Fibroblast of lung (primary cell): ENCODE data around the gene ING1. TPM values are rescaled to one million over a fixed set of nuclear protein-coding genes. Genes with fewer than 3 reads are reported as not detected.

Experiments
- DNase-seq, 2 donors: peaks; one replicate each; pipeline versions ENCODE4 v3.0.0 to v3.0.0-alpha.2; 2010; ENCODE audit warnings: low read depth in 2 of 2
- H2AFZ ChIP-seq: 2 replicates; pipeline ENCODE4 v1.5.1; 2012; ENCODE audit warnings: low read length, control low read depth, inconsistent platforms
- H3K27ac ChIP-seq: 2 replicates; pipeline ENCODE4 v1.5.1; 2011; ENCODE audit warnings: low read length, control low read depth; ENCODE audit not compliant: insufficient read depth
- H3K27me3 ChIP-seq: 2 replicates; pipeline ENCODE4 v1.5.1; 2011; ENCODE audit warnings: mild to moderate bottlenecking, low read length; ENCODE audit not compliant: control insufficient read depth, insufficient read depth
- H3K36me3 ChIP-seq: 2 replicates; pipeline ENCODE4 v1.5.1; 2011; ENCODE audit warnings: low read length; ENCODE audit not compliant: control insufficient read depth, insufficient read depth
- H3K4me1 ChIP-seq: 2 replicates; pipeline ENCODE4 v1.5.1; 2011; ENCODE audit warnings: low read length; ENCODE audit not compliant: control insufficient read depth, insufficient read depth; ENCODE audit errors: extremely low read depth
- H3K4me2 ChIP-seq: 2 replicates; pipeline ENCODE4 v1.5.1; 2011; ENCODE audit warnings: low read length, control low read depth; ENCODE audit not compliant: insufficient read depth; ENCODE audit errors: extremely low read depth
- H3K4me3 ChIP-seq, 4 experiments: fragments of 200-600 bp in 1 of 4; sonication (generic) in 1 of 4; replicated peaks in 1 of 4; 2 replicates each; pipeline ENCODE4 v1.5.1; 2011 to 2016; ENCODE audit warnings: low read length in 4 of 4, low read depth in 3 of 4, mild to moderate bottlenecking in 3 of 4, control low read depth in 2 of 4, inconsistent platforms in 1 of 4, mixed read lengths in 1 of 4; ENCODE audit not compliant: insufficient read depth in 1 of 4; ENCODE audit errors: control extremely low read depth in 1 of 4
- H3K79me2 ChIP-seq: 2 replicates; pipeline ENCODE4 v1.5.1; 2012; ENCODE audit warnings: mild to moderate bottlenecking, low read length, inconsistent platforms; ENCODE audit not compliant: control insufficient read depth, insufficient read depth
- H3K9ac ChIP-seq: 2 replicates; pipeline ENCODE4 v1.5.1; 2011; ENCODE audit warnings: mild to moderate bottlenecking, low read length, control low read depth; ENCODE audit not compliant: insufficient read depth
- H3K9me3 ChIP-seq: 2 replicates; pipeline ENCODE4 v1.5.1; 2012; ENCODE audit warnings: low read depth, low read length; ENCODE audit not compliant: control insufficient read depth, insufficient read depth
- H4K20me1 ChIP-seq: 2 replicates; pipeline ENCODE4 v1.5.1; 2011; ENCODE audit warnings: low read length; ENCODE audit not compliant: control insufficient read depth, insufficient read depth; ENCODE audit errors: extremely low read depth
- CTCF ChIP-seq, 2 donors: IDR thresholded peaks in 1 of 2; conservative IDR thresholded peaks in 1 of 2; 1 replicate in 1 of 2; 2 replicates in 1 of 2; pipeline ENCODE4 v1.5.1; 2011 to 2012; ENCODE audit warnings: low read length in 2 of 2, control low read depth in 1 of 2, inconsistent platforms in 1 of 2, low read depth in 1 of 2, mild to moderate bottlenecking in 1 of 2
- EZH2 ChIP-seq: IDR thresholded peaks from 2 replicates; pipeline ENCODE4 v1.5.1; 2012; ENCODE audit warnings: low read length, control low read depth, mild to moderate bottlenecking; ENCODE audit errors: missing control alignments
- polyA plus RNA-seq, 2 donors: library from polyadenylated mRNA; depleted of rRNA in 1 of 2; stranded (reverse) in 1 of 2; unstranded in 1 of 2; fragments of >200 nt; gene quantifications; 2 replicates each; pipeline ENCODE4 v1.2.1, GENCODE V29; 2011 to 2012; ENCODE audit warnings: missing spikeins in 1 of 2
- total RNA-seq: library from RNA; depleted of rRNA; stranded (reverse); fragments of >200 nt; gene quantifications from 2 replicates; pipeline ENCODE4 v1.2.1, GENCODE V29; 2014

Gene ING1
- total and polyA plus RNA-seq, 2 donors (not counting 1 experiment from before 2014, with no cell fraction given), result 7.9 to 13.0 TPM

GRCh38 chr13:110676595-110677587 is 36.6 kb upstream of the ING1 start:
- DNase-seq, result no peak
- Histone ChIP-seq H2AFZ (no peak overlapping the region), H3K4me3 (no peak overlapping the region), H3K36me3 (peaks cover 19% of the 10 kb centered on the region), H3K79me2 (no peaks in the 10 kb centered on the region), H3K27ac (no peak overlapping the region), H3K4me2 (no peak overlapping the region), H3K9ac (no peak overlapping the region), H4K20me1 (no peaks in the 10 kb centered on the region), H3K4me1 (no peaks in the 10 kb centered on the region), H3K9me3 (no peaks in the 10 kb centered on the region), H3K27me3 (no peaks in the 10 kb centered on the region)
- TF ChIP-seq EZH2 (no peak), CTCF (conservative IDR thresholded peaks at IDR 0.05 in 1 of 2, IDR thresholded peaks at IDR 0.05 in 1 of 2; ENCODE audit: low read depth in 1 of 2, low read length in 2 of 2) (no peak)

GRCh38 chr13:110677731-110678545 is 35.6 kb upstream of the ING1 start:
- H2AFZ ChIP-seq, result no peak overlapping the region
- H3K36me3 ChIP-seq, result peaks cover 24% of the 10 kb centered on the region
- TF ChIP-seq EZH2, result no peak
- TF ChIP-seq CTCF (conservative IDR thresholded peaks at IDR 0.05 in 1 of 2, IDR thresholded peaks at IDR 0.05 in 1 of 2; ENCODE audit: low read depth in 1 of 2, low read length in 2 of 2), result no peak
- H3K4me2 ChIP-seq, result no peak overlapping the region
- H3K79me2 ChIP-seq, result no peaks in the 10 kb centered on the region
- peak in 1 of 2 donors; percentile 74 for DNase-seq
- no peaks in the 10 kb centered on the region for H3K9me3 ChIP-seq
- H3K27ac ChIP-seq, result no peak overlapping the region
- no peak overlapping the region for H3K9ac ChIP-seq
- no peak overlapping the region for H3K4me3 ChIP-seq
- no peaks in the 10 kb centered on the region for H3K4me1 ChIP-seq
- no peaks in the 10 kb centered on the region for H3K27me3 ChIP-seq
- no peaks in the 10 kb centered on the region for H4K20me1 ChIP-seq

- no peaks in the 10 kb centered on the region for H3K9me3 ChIP-seq
- H3K9ac ChIP-seq, result no peak overlapping the region
- TF ChIP-seq CTCF (conservative IDR thresholded peaks at IDR 0.05 in 1 of 2, IDR thresholded peaks at IDR 0.05 in 1 of 2; ENCODE audit: low read depth in 1 of 2, low read length in 2 of 2) (peak; percentile 34 to 55), EZH2 (no peak)
- H3K4me3 ChIP-seq, result no peak overlapping the region
- H3K79me2 ChIP-seq, result no peaks in the 10 kb centered on the region
- no peak overlapping the region for H3K4me2 ChIP-seq
- no peak overlapping the region for H2AFZ ChIP-seq
- DNase-seq, result peak in 1 of 2 donors; percentile 16
- H3K4me1 ChIP-seq, result peaks cover 2% of the 10 kb centered on the region
- peaks cover 24% of the 10 kb centered on the region for H3K36me3 ChIP-seq
- no peak overlapping the region for H3K27ac ChIP-seq
- H3K27me3 ChIP-seq, result no peaks in the 10 kb centered on the region
- H4K20me1 ChIP-seq, result no peaks in the 10 kb centered on the region
These were observed 32.6 kb upstream of the ING1 start for GRCh38 chr13:110680852-110681251.
